ENCODE data around the gene SPRN. TPM values are rescaled to one million over a fixed set of nuclear protein-coding genes. Genes with fewer than 3 reads are reported as not detected.
A peak's percentile ranks its signal among the peaks of the same experiment; 100 is the strongest.
"Not testable (repeated sequence)": the region's sequence is repeated elsewhere in the genome, so short reads cannot be mapped to it uniquely, and the experiment has no call there.

The SPRN gene
- total and polyA plus RNA-seq, 2 of the 4 experiments (the other 2 are of a cell fraction): 0.36 to 2.3 TPM

DNA sequence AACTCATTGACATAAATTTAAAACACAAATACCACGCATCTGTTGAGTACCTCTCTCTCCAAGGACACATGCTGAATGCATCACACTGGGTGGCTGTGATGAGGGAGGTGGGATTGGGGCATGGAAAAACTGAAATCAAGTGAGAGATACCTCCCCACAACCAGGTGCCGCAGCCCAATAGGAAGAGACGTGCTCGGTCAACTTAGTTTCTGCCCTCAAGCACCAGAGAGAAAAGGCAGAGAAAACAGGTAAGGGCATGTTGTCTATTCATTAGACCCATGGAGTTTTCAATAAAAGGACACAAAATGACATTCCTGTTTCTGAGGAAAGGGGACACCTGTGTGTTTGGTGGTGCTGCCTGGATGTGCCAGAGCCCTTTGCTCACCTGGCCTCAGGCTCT lies 5.1 kb upstream of the SPRN start:
- CTCF ChIA-PET; H3K56ac ChIP-seq (ENCODE audit: extremely low read depth, insufficient read depth, low read length): not testable (repeated sequence)

DNA sequence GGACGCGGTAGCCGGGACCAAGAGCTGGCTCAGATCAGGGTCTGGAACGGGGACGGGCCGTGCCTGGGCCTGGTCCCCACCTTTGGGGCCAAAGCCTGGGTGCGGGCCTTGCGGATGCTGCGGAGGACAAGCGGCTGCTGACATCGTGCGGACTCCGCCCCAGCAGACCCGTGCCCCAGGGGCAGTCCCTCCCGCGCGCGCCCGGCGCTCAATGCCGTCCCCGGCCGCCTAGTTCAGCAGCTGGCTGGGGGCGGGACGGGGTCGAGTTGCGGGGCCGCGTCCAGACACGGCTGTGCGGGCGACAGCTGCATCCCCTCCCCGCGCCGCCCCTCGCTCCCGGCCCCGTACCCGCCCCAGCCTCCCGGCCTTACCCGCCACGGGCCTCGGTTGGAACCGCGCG lies 323 bp downstream of the SPRN start:
- H4K91ac ChIP-seq (ENCODE audit: insufficient read depth, low read depth, low read length); in situ Hi-C loops (cut with MboI; ENCODE audit: low sequenced_read_pairs); H3K4me2 ChIP-seq (ENCODE audit: low read depth, low read length); POLR2A ChIA-PET (ENCODE audit: unreplicated experiment); H3K4me3 ChIP-seq (ENCODE audit: insufficient read depth, low read depth, low read length); H3K23ac ChIP-seq (ENCODE audit: low read depth, low read length); H3K4me1 ChIP-seq (ENCODE audit: control insufficient read depth, insufficient read depth, low read length); H2BK5ac ChIP-seq (ENCODE audit: low read depth, low read length, poor library complexity, severe bottlenecking); H2AK5ac ChIP-seq (ENCODE audit: low read depth, low read length); BruUV-seq (replicated peaks); intact Hi-C loops (cut with micrococcal nuclease); H3K4ac ChIP-seq (ENCODE audit: low read depth, low read length); H3K18ac ChIP-seq (ENCODE audit: low read depth, low read length); H3K27me3 ChIP-seq (ENCODE audit: control insufficient read depth, insufficient read depth, low read length); H3K56ac ChIP-seq (ENCODE audit: extremely low read depth, insufficient read depth, low read length); H3K27ac ChIP-seq (ENCODE audit: insufficient read depth, low read length); H2BK15ac ChIP-seq (ENCODE audit: low read depth, low read length); H2AFZ ChIP-seq (replicated peaks; ENCODE audit: low read length, poor library complexity); H3K9ac ChIP-seq (ENCODE audit: low read depth, low read length); H4K5ac ChIP-seq (ENCODE audit: low read depth, low read length); H3K79me1 ChIP-seq (ENCODE audit: low read depth in 1 of 2, low read length in 2 of 2); DNase-seq; H4K20me1 ChIP-seq (ENCODE audit: insufficient read depth, low read length); H3K9me3 ChIP-seq (ENCODE audit: control insufficient read depth, insufficient read depth, low read length); H4K8ac ChIP-seq (ENCODE audit: low read depth in 2 of 2, low read length in 2 of 2); H2AK9ac ChIP-seq (replicated peaks; ENCODE audit: low read depth, low read length, poor library complexity); dilution Hi-C loops (cut with HindIII; ENCODE audit: low sequenced_read_pairs, unreplicated experiment); H3K9me1 ChIP-seq (ENCODE audit: insufficient read depth, low read length); CTCF ChIA-PET; H2BK120ac ChIP-seq (ENCODE audit: low read depth, low read length); H3K14ac ChIP-seq (replicated peaks; ENCODE audit: low read depth, low read length); H2BK20ac ChIP-seq (ENCODE audit: low read depth, low read length): not testable (repeated sequence)
- no CpG with 5 or more reads among the region's 46 CpGs for WGBS, 2 experiments (ENCODE audit: extremely low coverage in 2 of 2, insufficient read length in 1 of 2)
- ATAC-seq (ENCODE audit: low read depth): peak; percentile 52
- H3K36me3 ChIP-seq (ENCODE audit: control insufficient read depth, insufficient read depth, low read length): peaks cover 15% of the 10 kb centered on the region

More for the DNA sequence above, 5.1 kb upstream of the SPRN start:
- H4K5ac ChIP-seq (ENCODE audit: low read depth, low read length); H2AK5ac ChIP-seq (ENCODE audit: low read depth, low read length); H3K18ac ChIP-seq (ENCODE audit: low read depth, low read length); H3K4me1 ChIP-seq (ENCODE audit: control insufficient read depth, insufficient read depth, low read length); in situ Hi-C loops (cut with MboI; ENCODE audit: low sequenced_read_pairs); H3K9me3 ChIP-seq (ENCODE audit: control insufficient read depth, insufficient read depth, low read length); H3K79me1 ChIP-seq (ENCODE audit: low read depth in 1 of 2, low read length in 2 of 2); H3K9me1 ChIP-seq (ENCODE audit: insufficient read depth, low read length); H3K36me3 ChIP-seq (ENCODE audit: control insufficient read depth, insufficient read depth, low read length); H2AK9ac ChIP-seq (replicated peaks; ENCODE audit: low read depth, low read length, poor library complexity); H2AFZ ChIP-seq (replicated peaks; ENCODE audit: low read length, poor library complexity); POLR2A ChIA-PET (ENCODE audit: unreplicated experiment); H2BK120ac ChIP-seq (ENCODE audit: low read depth, low read length); H2BK5ac ChIP-seq (ENCODE audit: low read depth, low read length, poor library complexity, severe bottlenecking); H4K91ac ChIP-seq (ENCODE audit: insufficient read depth, low read depth, low read length); H4K8ac ChIP-seq (ENCODE audit: low read depth in 2 of 2, low read length in 2 of 2); H3K4me2 ChIP-seq (ENCODE audit: low read depth, low read length); H3K27ac ChIP-seq (ENCODE audit: insufficient read depth, low read length); H2BK15ac ChIP-seq (ENCODE audit: low read depth, low read length); H4K20me1 ChIP-seq (ENCODE audit: insufficient read depth, low read length); H3K14ac ChIP-seq (replicated peaks; ENCODE audit: low read depth, low read length); ATAC-seq (ENCODE audit: low read depth); H3K4ac ChIP-seq (ENCODE audit: low read depth, low read length); dilution Hi-C loops (cut with HindIII; ENCODE audit: low sequenced_read_pairs, unreplicated experiment); intact Hi-C loops (cut with micrococcal nuclease); H3K23ac ChIP-seq (ENCODE audit: low read depth, low read length); DNase-seq; H3K4me3 ChIP-seq (ENCODE audit: insufficient read depth, low read depth, low read length); H3K9ac ChIP-seq (ENCODE audit: low read depth, low read length); H2BK20ac ChIP-seq (ENCODE audit: low read depth, low read length); H3K27me3 ChIP-seq (ENCODE audit: control insufficient read depth, insufficient read depth, low read length); BruUV-seq (replicated peaks): not testable (repeated sequence)
- WGBS, 2 experiments (ENCODE audit: extremely low coverage in 2 of 2, insufficient read length in 1 of 2): no CpG with 5 or more reads among the region's 4 CpGs

All from IMR-90 (cell line).